Endodermal cell (in vitro differentiated cells): ENCODE measurements around the gene MICU2. TPM values are rescaled to one million over a fixed set of nuclear protein-coding genes. Genes with fewer than 3 reads are reported as not detected.

ENCODE experiments used
- DNase-seq: peaks from one replicate; pipeline ENCODE4 v3.0.0-alpha.2; 2017
- H3K27ac ChIP-seq: 2 replicates; pipeline ENCODE4 v1.5.1; 2013; ENCODE audit warnings: mild to moderate bottlenecking, low read depth, low read length, moderate library complexity
- H3K27me3 ChIP-seq: 2 replicates; pipeline ENCODE4 v1.6.1; 2013; ENCODE audit warnings: mild to moderate bottlenecking, low read length, moderate library complexity; ENCODE audit not compliant: insufficient read depth, control insufficient read depth, poor library complexity, severe bottlenecking
- H3K36me3 ChIP-seq: 2 replicates; pipeline ENCODE4 v1.7.0; 2013; ENCODE audit warnings: mild to moderate bottlenecking, low read length, moderate library complexity; ENCODE audit not compliant: control insufficient read depth, insufficient read depth
- H3K4me1 ChIP-seq: one replicate; pipeline ENCODE4 v1.7.0; 2013; ENCODE audit warnings: low read length; ENCODE audit not compliant: control insufficient read depth, insufficient read depth
- H3K4me3 ChIP-seq: 2 replicates; pipeline ENCODE4 v1.5.1; 2013; ENCODE audit warnings: mild to moderate bottlenecking, low read length, moderate library complexity
- H3K9ac ChIP-seq: 2 replicates; pipeline ENCODE4 v1.6.1; 2013; ENCODE audit warnings: mild to moderate bottlenecking, low read length, moderate library complexity; ENCODE audit not compliant: poor library complexity, severe bottlenecking; ENCODE audit errors: extremely low read depth
- H3K9me3 ChIP-seq: 2 replicates; pipeline ENCODE4 v1.6.1; 2013; ENCODE audit warnings: mild to moderate bottlenecking, low read length, moderate library complexity; ENCODE audit not compliant: control insufficient read depth
- H3K27ac Mint-ChIP-seq: 2 replicates; pipeline ENCODE4 v1.8.0; 2020; ENCODE audit warnings: mixed read lengths
- H3K27me3 Mint-ChIP-seq: 2 replicates; pipeline ENCODE4 v1.8.0; 2021; ENCODE audit warnings: mild to moderate bottlenecking, mixed read lengths; ENCODE audit not compliant: insufficient read depth
- H3K36me3 Mint-ChIP-seq: 2 replicates; pipeline ENCODE4 v1.8.0; 2020; ENCODE audit warnings: low read depth, mixed read lengths
- H3K4me1 Mint-ChIP-seq: 2 replicates; pipeline ENCODE4 v1.8.0; 2020; ENCODE audit warnings: mixed read lengths
- H3K4me3 Mint-ChIP-seq: 2 replicates; pipeline ENCODE4 v1.8.0; 2020; ENCODE audit warnings: mild to moderate bottlenecking, moderate library complexity, mixed read lengths
- H3K9me3 Mint-ChIP-seq: 2 replicates; pipeline ENCODE4 v1.8.0; 2020; ENCODE audit warnings: mild to moderate bottlenecking, mixed read lengths
- WGBS, 2 experiments: methylation state at CpG; one replicate each; pipeline versions ENCODE4 v1.1.5 to v1.1.7; 2013; ENCODE audit warnings: missing lambda C conversion rate in 2 of 2, mixed read lengths in 1 of 2; ENCODE audit not compliant: insufficient coverage in 1 of 2, insufficient read length in 1 of 2; 5-methylcytosine and 5-hydroxymethylcytosine counted together
- total RNA-seq, 2 donors: library from RNA; stranded (reverse); fragmentation: NEBNext Ultra II Directional in 1 of 2; extraction: Animal tissue kit (Norgen Biotek cat#: 25700) in 1 of 2; gene quantifications; 2 replicates in 1 of 2; 3 replicates in 1 of 2; pipeline ENCODE4 v1.2.1, GENCODE V29; 2021
- TF ChIP-seq, protein P1 (sequence below): fragments of 200-600 bp; sonication (generic); conservative IDR thresholded peaks from 2 replicates; pipeline ENCODE4 v1.5.0; 2021; ENCODE audit warnings: antibody characterized with exemption, mild to moderate bottlenecking

Gene MICU2
- total RNA-seq, 2 donors from 2014 or later, result 39.1 to 45.7 TPM

DNA sequence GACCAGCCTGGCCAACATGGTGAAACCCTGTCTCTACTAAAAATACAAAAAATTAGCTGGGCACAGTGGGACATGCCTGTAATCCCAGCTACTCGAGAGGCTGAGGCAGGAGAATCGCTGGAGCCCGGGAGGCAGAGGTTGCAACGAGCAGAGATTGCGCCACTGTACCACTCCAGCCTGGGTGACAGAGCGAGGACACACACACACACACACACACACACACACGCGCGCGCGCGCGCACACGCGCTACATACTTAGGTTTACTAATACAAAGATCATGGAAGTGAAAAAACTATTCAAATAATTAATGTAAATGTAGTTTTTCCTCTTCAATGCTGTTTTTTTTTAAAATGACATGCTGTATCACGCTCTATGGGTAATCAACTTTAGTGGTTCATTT is 86.4 kb downstream of the MICU2 start:
- peaks cover 31% of the 10 kb centered on the region for H3K36me3 Mint-ChIP-seq
- WGBS, 2 experiments, result 96 to 100% methylated on average over 1 to 7 of the region's 16 CpGs
- Histone ChIP-seq H3K36me3 (peaks cover 27% of the 10 kb centered on the region), H3K27ac (no peak overlapping the region), H3K27me3 (no peaks in the 10 kb centered on the region), H3K9ac (no peak overlapping the region), H3K4me3 (no peak overlapping the region), H3K4me1 (no peaks in the 10 kb centered on the region), H3K9me3 (no peaks in the 10 kb centered on the region)
- H3K9me3 Mint-ChIP-seq, result peaks cover 2% of the 10 kb centered on the region
- no peaks in the 10 kb centered on the region for H3K4me1 Mint-ChIP-seq
- TF ChIP-seq, protein P1, sequence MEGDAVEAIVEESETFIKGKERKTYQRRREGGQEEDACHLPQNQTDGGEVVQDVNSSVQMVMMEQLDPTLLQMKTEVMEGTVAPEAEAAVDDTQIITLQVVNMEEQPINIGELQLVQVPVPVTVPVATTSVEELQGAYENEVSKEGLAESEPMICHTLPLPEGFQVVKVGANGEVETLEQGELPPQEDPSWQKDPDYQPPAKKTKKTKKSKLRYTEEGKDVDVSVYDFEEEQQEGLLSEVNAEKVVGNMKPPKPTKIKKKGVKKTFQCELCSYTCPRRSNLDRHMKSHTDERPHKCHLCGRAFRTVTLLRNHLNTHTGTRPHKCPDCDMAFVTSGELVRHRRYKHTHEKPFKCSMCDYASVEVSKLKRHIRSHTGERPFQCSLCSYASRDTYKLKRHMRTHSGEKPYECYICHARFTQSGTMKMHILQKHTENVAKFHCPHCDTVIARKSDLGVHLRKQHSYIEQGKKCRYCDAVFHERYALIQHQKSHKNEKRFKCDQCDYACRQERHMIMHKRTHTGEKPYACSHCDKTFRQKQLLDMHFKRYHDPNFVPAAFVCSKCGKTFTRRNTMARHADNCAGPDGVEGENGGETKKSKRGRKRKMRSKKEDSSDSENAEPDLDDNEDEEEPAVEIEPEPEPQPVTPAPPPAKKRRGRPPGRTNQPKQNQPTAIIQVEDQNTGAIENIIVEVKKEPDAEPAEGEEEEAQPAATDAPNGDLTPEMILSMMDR, result no peak
- no peak for DNase-seq
- H3K4me3 Mint-ChIP-seq, result no peak overlapping the region
- no peaks in the 10 kb centered on the region for H3K27me3 Mint-ChIP-seq
- H3K27ac Mint-ChIP-seq, result no peak overlapping the region

DNA sequence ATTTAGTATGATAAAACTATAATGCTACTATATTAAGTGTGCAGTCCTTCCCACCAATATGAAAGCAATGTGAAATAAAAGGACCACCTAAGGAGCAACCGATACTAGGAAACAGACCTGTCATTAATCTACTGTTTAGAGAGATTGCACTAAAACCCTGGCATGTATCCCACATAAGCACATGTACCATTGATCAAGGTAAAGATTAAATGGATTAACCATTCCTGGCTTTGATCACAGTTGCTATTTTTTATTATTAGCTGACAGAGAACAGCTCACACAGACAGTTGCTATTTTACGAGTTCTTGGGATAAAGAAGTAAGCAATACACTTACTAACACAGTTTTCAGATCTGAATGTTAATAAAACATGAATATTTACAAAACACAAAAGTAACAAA is 87.2 kb downstream of the MICU2 start:
- no peaks in the 10 kb centered on the region for H3K4me1 Mint-ChIP-seq
- no peak overlapping the region for H3K27ac ChIP-seq
- H3K9me3 ChIP-seq, result no peaks in the 10 kb centered on the region
- H3K9ac ChIP-seq, result no peak overlapping the region
- TF ChIP-seq, protein P1, result no peak
- no peak overlapping the region for H3K4me3 ChIP-seq
- no peaks in the 10 kb centered on the region for H3K4me1 ChIP-seq
- H3K36me3 Mint-ChIP-seq, result peaks cover 36% of the 10 kb centered on the region
- no peak overlapping the region for H3K27ac Mint-ChIP-seq
- no peaks in the 10 kb centered on the region for H3K27me3 Mint-ChIP-seq
- peaks cover 31% of the 10 kb centered on the region for H3K36me3 ChIP-seq
- 90 to 100% methylated on average over 2 of the region's 2 CpGs for WGBS, 2 experiments
- H3K27me3 ChIP-seq, result no peaks in the 10 kb centered on the region
- H3K9me3 Mint-ChIP-seq, result peaks cover 2% of the 10 kb centered on the region
- no peak for DNase-seq
- H3K4me3 Mint-ChIP-seq, result no peak overlapping the region

DNA sequence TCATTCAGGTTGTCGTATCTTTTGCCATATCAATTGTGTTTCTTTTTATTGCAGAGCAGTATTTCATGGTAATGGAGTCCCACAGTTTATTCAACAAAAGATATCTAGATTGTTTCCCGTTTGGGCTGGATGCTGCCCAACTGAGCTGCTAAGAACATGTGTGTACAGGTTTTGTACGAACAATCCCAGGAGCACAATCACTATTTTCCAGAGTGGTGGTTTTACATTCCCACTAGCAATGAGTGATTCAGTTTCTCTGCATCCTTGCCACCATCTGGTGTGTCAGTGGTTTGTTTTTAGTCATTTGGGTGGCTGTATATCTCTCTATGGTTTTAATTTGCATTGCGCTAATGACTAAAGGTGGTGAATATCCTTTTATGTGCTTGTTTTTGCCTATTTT is 92.1 kb downstream of the MICU2 start:
- peaks cover 2% of the 10 kb centered on the region for H3K9me3 Mint-ChIP-seq
- H3K4me1 Mint-ChIP-seq, result no peaks in the 10 kb centered on the region
- Histone ChIP-seq H3K4me3 (no peak overlapping the region), H3K36me3 (peaks cover 37% of the 10 kb centered on the region), H3K9me3 (no peaks in the 10 kb centered on the region), H3K4me1 (no peaks in the 10 kb centered on the region), H3K27ac (no peak overlapping the region), H3K9ac (no peak overlapping the region), H3K27me3 (no peaks in the 10 kb centered on the region)
- DNase-seq, result no peak
- H3K4me3 Mint-ChIP-seq, result no peak overlapping the region
- H3K27me3 Mint-ChIP-seq, result no peaks in the 10 kb centered on the region
- TF ChIP-seq, protein P1, result no peak
- H3K36me3 Mint-ChIP-seq, result peaks cover 46% of the 10 kb centered on the region
- 82 to 97% methylated on average over 3 to 4 of the region's 4 CpGs for WGBS, 2 experiments
- no peak overlapping the region for H3K27ac Mint-ChIP-seq
